M059J (cell line): ENCODE measurements around the gene PRPF40B. TPM values are rescaled to one million over a fixed set of nuclear protein-coding genes. Genes with fewer than 3 reads are reported as not detected.

ENCODE experiments used
- DNase-seq: peaks from one replicate; pipeline ENCODE4 v3.0.0-alpha.2; 2012; ENCODE audit warnings: low read depth
- total RNA-seq: library from RNA; depleted of rRNA; stranded (reverse); fragments of >200 nt; shearing (Covaris generic); gene quantifications from 2 replicates; pipeline ENCODE4 v1.2.3, GENCODE V29; 2014

The PRPF40B gene
- total RNA-seq, 1 experiment from 2014 or later: 9.8 TPM

- DNase-seq: no peak
Measured at GRCh38 chr12:49658276-49658675, 34.9 kb downstream of the PRPF40B start.

GRCh38 chr12:49659753-49660152 is 36.4 kb downstream of the PRPF40B start:
- no peak for DNase-seq

- no peak for DNase-seq
Measured at GRCh38 chr12:49661191-49661590, 37.8 kb downstream of the PRPF40B start.

GRCh38 chr12:49661746-49662145 is 38.4 kb downstream of the PRPF40B start:
- DNase-seq: no peak

- DNase-seq: peak; percentile 92
Measured at GRCh38 chr12:49662998-49663843, 39.9 kb downstream of the PRPF40B start.

- peak; percentile 21 for DNase-seq
Measured at GRCh38 chr12:49664167-49664566, 40.8 kb downstream of the PRPF40B start.

GRCh38 chr12:49664591-49665239 is 41.4 kb downstream of the PRPF40B start:
- peak; percentile 75 for DNase-seq

GRCh38 chr12:49665384-49665783 is 42.0 kb downstream of the PRPF40B start:
- DNase-seq: peak; percentile 26

- DNase-seq: no peak
Measured at GRCh38 chr12:49666176-49666575, 42.8 kb downstream of the PRPF40B start.

GRCh38 chr12:49667325-49668090 is 44.1 kb downstream of the PRPF40B start:
- peak; percentile 44 for DNase-seq

- DNase-seq: no peak
Measured at GRCh38 chr12:49669796-49670195, 46.4 kb downstream of the PRPF40B start.

- no peak for DNase-seq
Measured at GRCh38 chr12:49671031-49671765, 47.8 kb downstream of the PRPF40B start.

GRCh38 chr12:49672301-49673217 is 49.2 kb downstream of the PRPF40B start:
- no peak for DNase-seq

GRCh38 chr12:49673446-49674317 is 50.3 kb downstream of the PRPF40B start:
- peak; percentile 91 for DNase-seq

- peak; percentile 18 for DNase-seq
Measured at GRCh38 chr12:49674318-49674981, 51.1 kb downstream of the PRPF40B start.

GRCh38 chr12:49675137-49675536 is 51.8 kb downstream of the PRPF40B start:
- DNase-seq: no peak

GRCh38 chr12:49678711-49679110 is 55.4 kb downstream of the PRPF40B start:
- DNase-seq: no peak

- DNase-seq: no peak
Measured at GRCh38 chr12:49680075-49680474, 56.7 kb downstream of the PRPF40B start.
